Endothelial cell of umbilical vein (primary cell): ENCODE measurements around the gene LRRFIP2. TPM values are rescaled to one million over a fixed set of nuclear protein-coding genes. Genes with fewer than 3 reads are reported as not detected.

Experiments
- BruUV-seq: library from RNA; stranded (reverse); fragments of 400-500 nt; replicated peaks from 2 replicates; lab custom pipeline; 2021; lab: Mats Ljungman, UMichigan
- CTCF ChIA-PET: fragments of 300-600, 350-600 bp; sonication (Branson Sonifier 250); formaldehyde crosslinking; loops from one replicate; lab custom pipeline; 2021; ENCODE audit warnings: antibody characterized with exemption, inconsistent platforms; lab: Charles Lee
- POLR2A ChIA-PET: fragments of 300-600, 350-600 bp; sonication (Branson Sonifier 250); formaldehyde crosslinking; loops from one replicate; lab custom pipeline; 2021; ENCODE audit warnings: antibody characterized with exemption, inconsistent platforms; lab: Charles Lee
- DNase-seq: peaks from one replicate; pipeline ENCODE4 v3.0.0-alpha.2; 2011; ENCODE audit warnings: low read depth, low spot score
- FAIRE-seq: peaks from 2 replicates; lab custom pipeline; 2011; peaks lifted over from hg19 to GRCh38; lab: Jason Lieb, UNC
- H2AFZ ChIP-seq: 2 replicates; pipeline ENCODE4 v1.6.0; 2012; ENCODE audit warnings: low read depth, low read length, control low read depth, inconsistent platforms
- H3K27ac ChIP-seq: 2 replicates; pipeline ENCODE4 v1.5.1; 2011; ENCODE audit warnings: low read depth, mild to moderate bottlenecking, control low read depth, low read length, moderate library complexity; ENCODE audit not compliant: insufficient read depth
- H3K27me3 ChIP-seq, 2 experiments: 2 replicates each; pipeline versions ENCODE4 v1.6.0 to v1.6.1; 2011; ENCODE audit warnings: low read length in 2 of 2, mixed read lengths in 1 of 2; ENCODE audit not compliant: control insufficient read depth in 2 of 2, insufficient read depth in 2 of 2
- H3K36me3 ChIP-seq, 2 experiments: 2 replicates in 1 of 2; 3 replicates in 1 of 2; pipeline ENCODE4 v1.5.1; 2011; ENCODE audit warnings: low read length in 2 of 2, mild to moderate bottlenecking in 1 of 2, moderate library complexity in 1 of 2; ENCODE audit not compliant: control insufficient read depth in 2 of 2, insufficient read depth in 2 of 2; ENCODE audit errors: extremely low read depth in 1 of 2
- H3K4me1 ChIP-seq: 3 replicates; pipeline ENCODE4 v1.5.1; 2011; ENCODE audit warnings: mild to moderate bottlenecking, low read length; ENCODE audit not compliant: control insufficient read depth, insufficient read depth; ENCODE audit errors: extremely low read depth
- H3K4me2 ChIP-seq: 2 replicates; pipeline ENCODE4 v1.6.1; 2011; ENCODE audit warnings: low read length, control low read depth, mixed read lengths; ENCODE audit not compliant: insufficient read depth
- H3K4me3 ChIP-seq, 3 experiments: fragments of 200-600 bp in 1 of 3; sonication (generic), shearing (Covaris generic) in 1 of 3; replicated peaks in 1 of 3; 2 replicates each; pipeline ENCODE4 v1.5.1; 2011 to 2016; ENCODE audit warnings: control low read depth in 3 of 3, low read length in 3 of 3, mild to moderate bottlenecking in 2 of 3, inconsistent platforms in 1 of 3, low read depth in 1 of 3, moderate library complexity in 1 of 3; ENCODE audit not compliant: insufficient read depth in 1 of 3
- H3K79me2 ChIP-seq: 2 replicates; pipeline ENCODE4 v1.6.0; 2012; ENCODE audit warnings: low read length, inconsistent platforms; ENCODE audit not compliant: control insufficient read depth, insufficient read depth
- H3K9ac ChIP-seq: replicated peaks from 2 replicates; pipeline ENCODE3; 2011; ENCODE audit warnings: low read length, control low read depth; ENCODE audit not compliant: insufficient read depth; ENCODE audit errors: extremely low read depth
- H3K9me1 ChIP-seq: replicated peaks from 3 replicates; pipeline ENCODE4 v1.6.0; 2011; ENCODE audit warnings: mild to moderate bottlenecking, low read length; ENCODE audit not compliant: control insufficient read depth, insufficient read depth; ENCODE audit errors: extremely low read depth
- H3K9me3 ChIP-seq: replicated peaks from 2 replicates; pipeline ENCODE4 v1.5.1; 2012; ENCODE audit warnings: low read length, inconsistent platforms; ENCODE audit not compliant: control insufficient read depth, insufficient read depth
- H4K20me1 ChIP-seq: replicated peaks from 2 replicates; pipeline ENCODE3; 2011; ENCODE audit warnings: mild to moderate bottlenecking, low read length; ENCODE audit not compliant: control insufficient read depth, insufficient read depth; ENCODE audit errors: extremely low read depth
- EZH2 ChIP-seq: IDR thresholded peaks from 2 replicates; pipeline ENCODE4 v1.6.1; 2012; ENCODE audit warnings: borderline replicate concordance, low read depth, mild to moderate bottlenecking, moderate library complexity, low read length, inconsistent platforms; ENCODE audit not compliant: severe bottlenecking
- FOS ChIP-seq: IDR thresholded peaks from 2 replicates; pipeline ENCODE4 v1.6.1; 2011; ENCODE audit warnings: mild to moderate bottlenecking, low read length, moderate library complexity, borderline replicate concordance; ENCODE audit not compliant: insufficient read depth
- GATA2 ChIP-seq: IDR thresholded peaks from 2 replicates; pipeline ENCODE4 v1.7.0; 2011; ENCODE audit warnings: low read depth, mild to moderate bottlenecking, moderate library complexity, mixed read lengths, low read length; ENCODE audit not compliant: insufficient read length, insufficient read depth
- JUN ChIP-seq: IDR thresholded peaks from 2 replicates; pipeline ENCODE4 v1.6.1; 2011; ENCODE audit warnings: borderline replicate concordance, low read depth; ENCODE audit not compliant: insufficient read length, insufficient read depth
- MYC ChIP-seq: IDR thresholded peaks from one replicate; pipeline ENCODE4 v1.6.1; 2011; ENCODE audit warnings: mild to moderate bottlenecking, low read depth, low read length
- POLR2A ChIP-seq: IDR thresholded peaks from 2 replicates; pipeline ENCODE4 v1.6.1; 2012; ENCODE audit warnings: low read depth, mild to moderate bottlenecking, control low read depth, low read length
- POLR2AphosphoS5 ChIP-seq: IDR thresholded peaks from 2 replicates; pipeline ENCODE4 v1.6.1; 2012; ENCODE audit warnings: low read depth, mild to moderate bottlenecking, control low read depth, low read length, moderate library complexity; ENCODE audit not compliant: insufficient read depth
- dilution Hi-C: fragments of 300-500 bp; cut with MboI; formaldehyde crosslinking; loops from one replicate; pipeline ENCODE4 v1.15.0; 2019; ENCODE audit warnings: low sequenced_read_pairs; ENCODE audit not compliant: extremely low pct_ligation_motif_present
- intact Hi-C: fragments of 100-400 bp; cut with micrococcal nuclease; formaldehyde crosslinking; loops from one replicate; pipeline ENCODE4 v1.10.0; 2022
- polyA plus RNA-seq, 4 experiments: library from polyadenylated mRNA; depleted of rRNA in 3 of 4; stranded (reverse) in 3 of 4; unstranded in 1 of 4; fragments of >200 nt; gene quantifications; 2 replicates each; pipeline versions ENCODE4 v1.2.1 to v1.2.3, GENCODE V29; 2011 to 2012; ENCODE audit warnings: missing spikeins in 1 of 4
- total RNA-seq: library from RNA; stranded (reverse); gene quantifications from 2 replicates; pipeline ENCODE4 v1.2.3, GENCODE V29; 2021
- TF ChIP-seq, protein P1 (sequence below): IDR thresholded peaks from 2 replicates; pipeline ENCODE4 v1.6.1; 2011; ENCODE audit not compliant: insufficient read depth, insufficient read length
- TF ChIP-seq, protein P2 (sequence below), 2 donors: IDR thresholded peaks; 1 replicate in 1 of 2; 2 replicates in 1 of 2; pipeline ENCODE4 v1.5.1; 2011; ENCODE audit warnings: low read length in 2 of 2, mild to moderate bottlenecking in 2 of 2, moderate library complexity in 2 of 2, control low read depth in 1 of 2, inconsistent platforms in 1 of 2, low read depth in 1 of 2; ENCODE audit not compliant: insufficient read depth in 1 of 2; ENCODE audit errors: extremely low read depth in 1 of 2

LRRFIP2 gene
- total and polyA plus RNA-seq, 2 donors (not counting 3 experiments of a cell fraction or from before 2014, with no cell fraction given) = 20.8 to 78.9 TPM

DNA sequence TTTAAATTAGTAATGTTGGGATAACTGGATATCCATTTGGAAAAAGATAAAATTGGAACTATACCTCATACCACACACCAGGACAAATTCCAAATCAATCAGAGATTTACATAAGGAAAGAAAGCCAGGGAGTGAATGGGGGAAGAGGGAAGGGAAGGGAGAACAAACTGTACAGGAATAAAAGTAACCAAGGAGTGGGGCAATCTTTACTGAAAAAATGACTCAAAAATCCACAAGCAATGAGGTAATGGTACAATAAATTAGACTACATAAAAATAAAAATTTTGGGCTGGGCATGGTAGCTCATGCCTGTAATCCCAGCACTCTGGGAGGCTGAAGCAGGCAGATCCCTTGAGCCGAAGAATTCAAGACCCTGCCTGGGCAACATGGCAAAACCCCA is 98.4 kb downstream of the LRRFIP2 start:
- no peaks in the 10 kb centered on the region for H3K79me2 ChIP-seq
- ChIA-PET CTCF (no interaction called here), POLR2A (no interaction called here)
- TF ChIP-seq GATA2 = no peak
- no peak for TF ChIP-seq JUN
- no peak for TF ChIP-seq POLR2AphosphoS5
- no peak for TF ChIP-seq EZH2
- TF ChIP-seq MYC = no peak
- TF ChIP-seq POLR2A = no peak
- TF ChIP-seq FOS = no peak
- TF ChIP-seq, protein P1, sequence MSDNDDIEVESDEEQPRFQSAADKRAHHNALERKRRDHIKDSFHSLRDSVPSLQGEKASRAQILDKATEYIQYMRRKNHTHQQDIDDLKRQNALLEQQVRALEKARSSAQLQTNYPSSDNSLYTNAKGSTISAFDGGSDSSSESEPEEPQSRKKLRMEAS = no peak
- TF ChIP-seq, protein P2, sequence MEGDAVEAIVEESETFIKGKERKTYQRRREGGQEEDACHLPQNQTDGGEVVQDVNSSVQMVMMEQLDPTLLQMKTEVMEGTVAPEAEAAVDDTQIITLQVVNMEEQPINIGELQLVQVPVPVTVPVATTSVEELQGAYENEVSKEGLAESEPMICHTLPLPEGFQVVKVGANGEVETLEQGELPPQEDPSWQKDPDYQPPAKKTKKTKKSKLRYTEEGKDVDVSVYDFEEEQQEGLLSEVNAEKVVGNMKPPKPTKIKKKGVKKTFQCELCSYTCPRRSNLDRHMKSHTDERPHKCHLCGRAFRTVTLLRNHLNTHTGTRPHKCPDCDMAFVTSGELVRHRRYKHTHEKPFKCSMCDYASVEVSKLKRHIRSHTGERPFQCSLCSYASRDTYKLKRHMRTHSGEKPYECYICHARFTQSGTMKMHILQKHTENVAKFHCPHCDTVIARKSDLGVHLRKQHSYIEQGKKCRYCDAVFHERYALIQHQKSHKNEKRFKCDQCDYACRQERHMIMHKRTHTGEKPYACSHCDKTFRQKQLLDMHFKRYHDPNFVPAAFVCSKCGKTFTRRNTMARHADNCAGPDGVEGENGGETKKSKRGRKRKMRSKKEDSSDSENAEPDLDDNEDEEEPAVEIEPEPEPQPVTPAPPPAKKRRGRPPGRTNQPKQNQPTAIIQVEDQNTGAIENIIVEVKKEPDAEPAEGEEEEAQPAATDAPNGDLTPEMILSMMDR (IDR thresholded peaks at IDR 0.05; ENCODE audit: extremely low read depth in 1 of 2, insufficient read depth in 1 of 2, low read depth in 1 of 2, low read length in 2 of 2) = no peak
- intact Hi-C loops (no loop called here), dilution Hi-C loops (no loop called here)
- no peak overlapping the region for H3K27ac ChIP-seq
- H4K20me1 ChIP-seq = no peaks in the 10 kb centered on the region
- DNase-seq (no peak), FAIRE-seq (no peak)
- H3K9me1 ChIP-seq = no peaks in the 10 kb centered on the region
- no TSS peak for BruUV-seq
- no peaks in the 10 kb centered on the region for H3K9me3 ChIP-seq
- H3K36me3 ChIP-seq = peaks cover 1 to 9% of the 10 kb centered on the region in 2 experiments
- no peak overlapping the region for H3K4me2 ChIP-seq
- peaks cover 11% of the 10 kb centered on the region for H3K4me1 ChIP-seq
- H3K27me3 ChIP-seq = no peaks in the 10 kb centered on the region
- H3K9ac ChIP-seq = no peak overlapping the region
- H3K4me3 ChIP-seq = no peak overlapping the region
- H2AFZ ChIP-seq = no peak overlapping the region
